Duodenal mucosa (tissue), 2 donors: ENCODE measurements around the gene ULBP2.
A peak's percentile ranks its signal among the peaks of the same experiment; 100 is the strongest.
"Not testable (repeated sequence)": the region's sequence is repeated elsewhere in the genome, so short reads cannot be mapped to it uniquely, and the experiment has no call there.

Experiments used
- H3K27ac ChIP-seq: one replicate; pipeline ENCODE4 v1.7.0; 2013; ENCODE audit warnings: low read depth, low read length
- H3K27me3 ChIP-seq, 2 donors: one replicate each; pipeline ENCODE4 v1.7.0; 2013; ENCODE audit warnings: low read length in 2 of 2, control low read depth in 1 of 2; ENCODE audit not compliant: insufficient read depth in 2 of 2, control insufficient read depth in 1 of 2
- H3K36me3 ChIP-seq, 2 donors: one replicate each; pipeline ENCODE4 v1.7.0; 2013; ENCODE audit warnings: low read length in 2 of 2, control low read depth in 1 of 2; ENCODE audit not compliant: insufficient read depth in 2 of 2, control insufficient read depth in 1 of 2
- H3K4me1 ChIP-seq, 2 donors: one replicate each; pipeline ENCODE4 v1.7.0; 2013; ENCODE audit warnings: low read length in 2 of 2, control low read depth in 1 of 2; ENCODE audit not compliant: insufficient read depth in 2 of 2, control insufficient read depth in 1 of 2
- H3K4me3 ChIP-seq, 2 donors: one replicate each; pipeline ENCODE4 v1.7.0; 2013; ENCODE audit warnings: low read length in 2 of 2, low read depth in 1 of 2
- H3K9ac ChIP-seq, 2 donors: one replicate each; pipeline ENCODE4 v1.7.0; 2013; ENCODE audit warnings: low read length in 2 of 2, low read depth in 1 of 2
- H3K9me3 ChIP-seq, 2 donors: one replicate each; pipeline ENCODE4 v1.7.0; 2013; ENCODE audit warnings: low read length in 2 of 2, control low read depth in 1 of 2; ENCODE audit not compliant: control insufficient read depth in 1 of 2

ULBP2 gene

DNA sequence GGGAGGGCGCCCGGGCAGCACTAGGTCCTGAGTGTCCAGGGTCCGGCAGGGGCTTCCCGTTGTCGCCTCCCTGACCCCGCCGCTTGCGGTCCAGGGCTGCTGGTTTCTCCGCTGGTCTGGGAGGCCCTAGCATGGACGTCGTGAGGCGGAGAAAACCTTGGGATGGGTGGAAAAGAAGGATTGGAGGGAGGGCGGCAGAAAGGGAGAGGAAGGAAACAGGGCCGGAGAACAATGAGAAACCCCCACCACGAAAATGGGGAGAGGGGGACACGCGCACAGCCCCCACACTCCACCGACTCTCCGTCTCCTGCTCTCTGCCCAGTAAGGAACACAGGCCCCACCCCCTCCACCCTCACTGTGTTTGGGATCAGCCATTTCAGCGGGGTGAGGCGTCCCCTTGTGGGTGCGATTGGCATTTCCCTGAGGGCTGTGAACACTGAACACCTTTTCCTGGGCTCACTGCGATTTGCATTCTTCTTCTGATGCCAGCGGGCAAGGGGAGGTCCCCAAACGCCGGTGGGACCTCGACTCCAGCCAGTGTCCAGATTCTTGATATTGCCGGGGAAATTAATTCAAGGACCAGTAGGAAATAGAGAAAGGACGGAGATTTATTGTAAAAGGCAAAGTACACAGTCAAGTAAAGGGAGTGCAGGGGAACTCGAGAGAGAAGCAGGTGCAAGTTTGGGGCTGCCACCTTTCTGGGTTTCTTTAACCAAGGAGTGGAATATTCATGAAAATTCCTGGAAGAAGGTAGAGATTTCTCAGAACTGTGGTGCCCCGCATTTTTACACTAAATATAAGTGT, 15.6 kb upstream of the ULBP2 start:
- peaks cover 21 to 31% of the 10 kb centered on the region in 2 donors for H3K27me3 ChIP-seq
- H3K9ac ChIP-seq, result peak overlapping the region; percentile 37 to 60
- H3K36me3 ChIP-seq, result no peaks in the 10 kb centered on the region
- H3K9me3 ChIP-seq, result no peaks in the 10 kb centered on the region
- peaks cover 7 to 22% of the 10 kb centered on the region in 2 donors for H3K4me1 ChIP-seq
- no peak overlapping the region for H3K27ac ChIP-seq
- H3K4me3 ChIP-seq, result peak overlapping the region; percentile 66 to 72

DNA sequence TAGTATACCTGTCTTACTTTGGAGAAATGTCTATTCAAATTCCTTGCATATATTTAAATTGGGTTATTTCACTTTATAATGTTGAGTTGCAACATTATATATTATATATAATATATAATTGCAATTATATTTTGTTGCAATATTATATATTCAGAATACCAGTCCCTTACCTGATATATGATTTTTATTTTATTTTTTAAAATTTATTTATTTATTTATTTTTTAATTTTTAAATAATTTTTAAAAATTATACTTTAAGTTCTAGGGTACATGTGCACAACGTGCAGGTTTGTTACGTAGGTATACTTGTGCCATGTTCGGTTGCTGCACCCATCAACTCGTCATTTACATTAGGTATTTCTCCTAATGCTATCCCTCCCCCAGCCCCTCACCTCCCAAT, 14.8 kb upstream of the ULBP2 start:
- H3K4me1 ChIP-seq, result peaks cover 7 to 22% of the 10 kb centered on the region in 2 donors
- peaks cover 25 to 30% of the 10 kb centered on the region in 2 donors for H3K27me3 ChIP-seq
- H3K36me3 ChIP-seq, result not testable (repeated sequence)

DNA sequence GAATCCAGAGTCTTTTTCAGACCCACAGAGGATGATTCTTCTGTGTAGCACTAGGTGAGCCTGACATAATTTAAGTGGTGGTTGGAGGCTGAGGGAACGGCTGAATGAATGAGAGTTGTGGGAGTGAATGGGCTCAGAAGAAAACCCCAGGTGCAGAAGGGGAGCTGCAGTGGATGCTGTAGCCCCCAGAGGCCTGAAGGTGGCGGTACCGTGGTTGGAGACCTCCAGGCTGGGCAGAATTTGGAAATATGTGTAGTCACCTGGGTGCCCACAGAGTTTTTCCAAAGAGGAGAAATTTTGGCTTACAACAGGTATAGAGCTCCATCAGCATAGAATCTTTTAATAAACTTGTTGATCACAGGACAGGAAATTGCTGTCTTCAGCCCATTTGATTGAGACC, 12.4 kb upstream of the ULBP2 start:
- Histone ChIP-seq H3K27ac (no peak overlapping the region), H3K36me3 (no peaks in the 10 kb centered on the region), H3K9me3 (no peaks in the 10 kb centered on the region), H3K4me3 (no peak overlapping the region), H3K27me3 (peaks cover 34 to 36% of the 10 kb centered on the region in 2 donors), H3K9ac (no peak overlapping the region), H3K4me1 (peaks cover 0 to 13% of the 10 kb centered on the region in 2 donors)

More for the DNA sequence above, 14.8 kb upstream of the ULBP2 start:
- H3K9me3 ChIP-seq, H3K9ac ChIP-seq, H3K27ac ChIP-seq, H3K4me3 ChIP-seq: not testable (repeated sequence)

DNA sequence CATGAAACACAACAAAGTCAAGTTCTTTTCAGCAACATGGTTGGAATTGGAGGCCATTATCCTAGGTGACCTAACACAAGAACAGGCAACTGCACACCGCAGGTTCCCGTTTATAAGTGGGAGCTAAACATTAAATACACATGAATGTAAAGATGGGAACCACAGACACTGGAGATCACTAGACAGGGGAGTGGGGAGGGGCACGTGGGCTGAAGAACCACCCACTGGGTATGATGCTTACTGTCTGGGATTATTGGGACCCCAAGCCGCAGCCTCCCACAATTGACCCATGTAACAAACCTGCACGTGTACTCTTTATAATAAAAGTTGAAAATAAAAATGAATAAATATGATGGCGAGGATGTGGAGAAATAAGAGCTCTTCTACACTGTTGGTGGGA, 10.3 kb upstream of the ULBP2 start:
- Histone ChIP-seq H3K9me3 (no peaks in the 10 kb centered on the region), H3K4me3 (no peak overlapping the region), H3K36me3 (no peaks in the 10 kb centered on the region), H3K4me1 (no peaks in the 10 kb centered on the region), H3K27ac (no peak overlapping the region), H3K9ac (no peak overlapping the region), H3K27me3 (peaks cover 44 to 52% of the 10 kb centered on the region in 2 donors)

- no peaks in the 10 kb centered on the region for H3K9me3 ChIP-seq
- peaks cover 53 to 65% of the 10 kb centered on the region in 2 donors for H3K27me3 ChIP-seq
- no peaks in the 10 kb centered on the region for H3K36me3 ChIP-seq
- no peak overlapping the region for H3K27ac ChIP-seq
- no peak overlapping the region for H3K9ac ChIP-seq
- H3K4me3 ChIP-seq, result no peak overlapping the region
- H3K4me1 ChIP-seq, result peaks cover 0 to 2% of the 10 kb centered on the region in 2 donors
These were observed 8.8 kb upstream of the ULBP2 start for GRCh38 chr6:149933036-149933435.

DNA sequence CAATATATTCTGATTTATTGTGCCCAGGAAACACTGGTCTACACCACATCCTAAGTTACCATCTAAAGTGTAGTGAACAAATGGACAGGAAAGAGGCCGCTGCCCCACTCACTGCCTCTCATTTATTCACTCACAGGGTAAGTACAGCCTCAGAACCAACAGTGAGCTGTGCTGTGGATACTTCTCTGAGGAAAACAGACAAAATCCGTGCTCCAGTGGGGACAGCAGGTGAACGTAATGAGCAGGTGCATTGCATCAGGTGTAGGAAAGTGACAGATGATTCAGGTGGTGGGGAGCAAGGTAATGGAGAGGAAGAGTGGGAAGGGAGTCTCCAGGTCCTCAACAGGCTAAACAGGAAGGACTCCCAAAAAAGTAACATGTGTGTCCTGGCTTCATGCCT, 8.4 kb upstream of the ULBP2 start:
- Histone ChIP-seq H3K9ac (no peak overlapping the region), H3K4me1 (peaks cover 3 to 6% of the 10 kb centered on the region in 2 donors), H3K27me3 (peaks cover 57 to 69% of the 10 kb centered on the region in 2 donors), H3K36me3 (no peaks in the 10 kb centered on the region), H3K27ac (no peak overlapping the region), H3K9me3 (no peaks in the 10 kb centered on the region), H3K4me3 (no peak overlapping the region)

- peaks cover 61 to 74% of the 10 kb centered on the region in 2 donors for H3K27me3 ChIP-seq
- H3K9ac ChIP-seq, result no peak overlapping the region
- H3K27ac ChIP-seq, result no peak overlapping the region
- H3K4me1 ChIP-seq, result peaks cover 12 to 15% of the 10 kb centered on the region in 2 donors
- H3K4me3 ChIP-seq, result no peak overlapping the region
- no peaks in the 10 kb centered on the region for H3K36me3 ChIP-seq
- H3K9me3 ChIP-seq, result no peaks in the 10 kb centered on the region
These were observed 7.3 kb upstream of the ULBP2 start for GRCh38 chr6:149934249-149935156.

- Histone ChIP-seq H3K9ac (no peak overlapping the region), H3K36me3 (no peaks in the 10 kb centered on the region), H3K4me3 (no peak overlapping the region), H3K4me1 (peaks cover 12 to 15% of the 10 kb centered on the region in 2 donors), H3K27ac (no peak overlapping the region), H3K9me3 (no peaks in the 10 kb centered on the region), H3K27me3 (peaks cover 65 to 75% of the 10 kb centered on the region in 2 donors)
These were observed 6.6 kb upstream of the ULBP2 start for GRCh38 chr6:149935246-149935645.

GRCh38 chr6:149935668-149936067, 6.1 kb upstream of the ULBP2 start:
- peaks cover 69 to 79% of the 10 kb centered on the region in 2 donors for H3K27me3 ChIP-seq
- H3K4me3 ChIP-seq, result no peak overlapping the region
- H3K9me3 ChIP-seq, result no peaks in the 10 kb centered on the region
- H3K4me1 ChIP-seq, result peaks cover 12 to 15% of the 10 kb centered on the region in 2 donors
- H3K36me3 ChIP-seq, result no peaks in the 10 kb centered on the region
- H3K9ac ChIP-seq, result no peak overlapping the region
- no peak overlapping the region for H3K27ac ChIP-seq

DNA sequence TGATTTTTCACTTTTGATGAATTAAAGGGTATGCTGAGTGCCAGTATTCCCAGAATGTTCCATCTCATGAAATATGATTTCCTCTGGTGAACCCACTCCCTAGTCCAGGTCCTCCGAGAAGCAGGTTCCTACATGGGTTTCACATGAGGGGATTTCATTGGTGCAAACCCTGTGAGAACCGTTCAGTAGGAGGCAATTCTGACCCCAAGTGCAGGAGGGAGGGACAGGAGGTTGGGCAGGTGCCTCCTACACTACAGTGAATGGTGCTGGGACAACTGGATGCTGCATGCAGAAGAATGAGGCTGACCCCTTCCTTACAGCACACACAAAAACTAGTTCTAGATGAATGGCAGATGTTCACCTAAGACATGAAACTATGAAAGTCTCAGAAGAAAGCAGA, 5.1 kb upstream of the ULBP2 start:
- H3K27me3 ChIP-seq, result peaks cover 68 to 79% of the 10 kb centered on the region in 2 donors

More for the DNA sequence above, 5.1 kb upstream of the ULBP2 start:
- no peak overlapping the region for H3K27ac ChIP-seq
- H3K4me3 ChIP-seq, result no peak overlapping the region
- H3K4me1 ChIP-seq, result peaks cover 12 to 15% of the 10 kb centered on the region in 2 donors
- H3K9ac ChIP-seq, result no peak overlapping the region
- no peaks in the 10 kb centered on the region for H3K9me3 ChIP-seq
- no peaks in the 10 kb centered on the region for H3K36me3 ChIP-seq
